Measurements from ENCODE around the gene THOC6. TPM values are rescaled to one million over a fixed set of nuclear protein-coding genes. Genes with fewer than 3 reads are reported as not detected.

THOC6 gene
- total and polyA plus RNA-seq, 2 donors (not counting 1 experiment from before 2014, with no cell fraction given) = 28.5 to 52.2 TPM

DNA sequence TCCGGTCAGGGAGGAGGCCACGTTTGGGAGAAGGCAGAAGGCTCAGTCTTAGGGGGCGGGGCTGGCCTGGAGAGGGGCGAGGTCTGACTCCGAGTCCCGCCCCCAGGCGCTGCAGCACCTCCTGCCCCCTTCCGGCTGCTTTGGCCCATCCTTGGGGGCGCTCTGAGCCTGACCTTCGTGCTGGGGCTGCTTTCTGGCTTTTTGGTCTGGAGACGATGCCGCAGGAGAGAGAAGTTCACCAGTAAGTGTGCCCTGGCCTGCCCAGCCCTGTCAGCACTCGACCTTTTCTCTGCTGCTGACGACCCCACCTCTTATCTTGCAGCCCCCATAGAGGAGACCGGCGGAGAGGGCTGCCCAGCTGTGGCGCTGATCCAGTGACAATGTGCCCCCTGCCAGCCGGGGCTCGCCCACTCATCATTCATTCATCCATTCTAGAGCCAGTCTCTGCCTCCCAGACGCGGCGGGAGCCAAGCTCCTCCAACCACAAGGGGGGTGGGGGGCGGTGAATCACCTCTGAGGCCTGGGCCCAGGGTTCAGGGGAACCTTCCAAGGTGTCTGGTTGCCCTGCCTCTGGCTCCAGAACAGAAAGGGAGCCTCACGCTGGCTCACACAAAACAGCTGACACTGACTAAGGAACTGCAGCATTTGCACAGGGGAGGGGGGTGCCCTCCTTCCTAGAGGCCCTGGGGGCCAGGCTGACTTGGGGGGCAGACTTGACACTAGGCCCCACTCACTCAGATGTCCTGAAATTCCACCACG, 2.2 kb upstream of the THOC6 start:
- peaks cover 0 to 11% of the 10 kb centered on the region in 2 experiments for H3K36me3 ChIP-seq (replicated peaks in 1 of 2; ENCODE audit: control extremely low read depth in 1 of 2, control insufficient read depth in 1 of 2, extremely low read depth in 1 of 2, insufficient read depth in 2 of 2, low read length in 1 of 2)
- Mint-ChIP-seq H3K9me3 (ENCODE audit: insufficient read depth) (no peaks in the 10 kb centered on the region), H3K4me3 (peak overlapping the region; percentile 90), H3K27me3 (peaks cover 6% of the 10 kb centered on the region), H3K4me1 (peaks cover 43% of the 10 kb centered on the region), H3K27ac (peak overlapping the region; percentile 88)
- peak overlapping the region; percentile 82 for H3K4me2 ChIP-seq (replicated peaks; ENCODE audit: low read depth, low read length, poor library complexity, severe bottlenecking)
- ChIA-PET POLR2A (interaction anchor here (0.6 to 2.1 kb wide), 4 partner anchors 16 to 137 kb away, joined by 4 to 9 read pairs (median 4); no protein-coding TSS in a partner anchor), CTCF (interaction anchor here (1.9 to 6.9 kb wide), 4 partner anchors 9 to 27 kb away, joined by 5 to 61 read pairs (median 23); no protein-coding TSS in a partner anchor)
- peaks cover 15% of the 10 kb centered on the region for H3K79me2 ChIP-seq (ENCODE audit: control insufficient read depth, insufficient read depth, low read length)
- H3K4me1 ChIP-seq (ENCODE audit: control insufficient read depth in 2 of 2, insufficient read depth in 2 of 2, low read length in 2 of 2) = peaks cover 37 to 54% of the 10 kb centered on the region in 2 donors
- H3K9me3 ChIP-seq (ENCODE audit: control extremely low read depth in 1 of 3, control insufficient read depth in 2 of 3, insufficient read depth in 1 of 3, low read length in 2 of 3) = peaks cover 0 to 4% (median 0%) of the 10 kb centered on the region in 3 donors
- H4K20me1 ChIP-seq (ENCODE audit: control insufficient read depth, insufficient read depth, low read length, poor library complexity, severe bottlenecking) = peaks cover 14% of the 10 kb centered on the region
- ATAC-seq (ENCODE audit: low read depth) = peak; percentile 18
- H3K9ac ChIP-seq (ENCODE audit: low read length) = peak overlapping the region; percentile 70
- H3K27ac ChIP-seq (ENCODE audit: low read length in 2 of 2) = no peak overlapping the region
- peak overlapping the region; percentile 58 for H2AFZ ChIP-seq (ENCODE audit: insufficient read depth, low read depth, low read length, poor library complexity, severe bottlenecking)
- intact Hi-C loops (cut with micrococcal nuclease) = loop anchor here (1.0 to 10.0 kb wide), 7 partner anchors 38 to 1717 kb away; partner anchors contain the start of genes PAQR4, SRRM2, UBE2I and ZNF174
- H3K27me3 ChIP-seq (replicated peaks in 1 of 4; ENCODE audit: control extremely low read depth in 1 of 4, control insufficient read depth in 3 of 4, insufficient read depth in 4 of 4, low read length in 3 of 4) = peaks cover 0 to 19% (median 8%) of the 10 kb centered on the region in 4 experiments
- no peak for TF ChIP-seq EZH2 (IDR thresholded peaks at IDR 0.05; ENCODE audit: borderline replicate concordance, insufficient read depth, low read depth, low read length, poor library complexity, severe bottlenecking)
- TF ChIP-seq, protein P1, sequence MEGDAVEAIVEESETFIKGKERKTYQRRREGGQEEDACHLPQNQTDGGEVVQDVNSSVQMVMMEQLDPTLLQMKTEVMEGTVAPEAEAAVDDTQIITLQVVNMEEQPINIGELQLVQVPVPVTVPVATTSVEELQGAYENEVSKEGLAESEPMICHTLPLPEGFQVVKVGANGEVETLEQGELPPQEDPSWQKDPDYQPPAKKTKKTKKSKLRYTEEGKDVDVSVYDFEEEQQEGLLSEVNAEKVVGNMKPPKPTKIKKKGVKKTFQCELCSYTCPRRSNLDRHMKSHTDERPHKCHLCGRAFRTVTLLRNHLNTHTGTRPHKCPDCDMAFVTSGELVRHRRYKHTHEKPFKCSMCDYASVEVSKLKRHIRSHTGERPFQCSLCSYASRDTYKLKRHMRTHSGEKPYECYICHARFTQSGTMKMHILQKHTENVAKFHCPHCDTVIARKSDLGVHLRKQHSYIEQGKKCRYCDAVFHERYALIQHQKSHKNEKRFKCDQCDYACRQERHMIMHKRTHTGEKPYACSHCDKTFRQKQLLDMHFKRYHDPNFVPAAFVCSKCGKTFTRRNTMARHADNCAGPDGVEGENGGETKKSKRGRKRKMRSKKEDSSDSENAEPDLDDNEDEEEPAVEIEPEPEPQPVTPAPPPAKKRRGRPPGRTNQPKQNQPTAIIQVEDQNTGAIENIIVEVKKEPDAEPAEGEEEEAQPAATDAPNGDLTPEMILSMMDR (IDR thresholded peaks at IDR 0.05) = peak; percentile 39
- peak overlapping the region in 4 of 5 experiments; percentile 48 to 68 (median 59) for H3K4me3 ChIP-seq (ENCODE audit: control extremely low read depth in 1 of 5, extremely low read depth in 1 of 5, insufficient read depth in 1 of 5, low read depth in 2 of 5, low read length in 4 of 5)
- 18% methylated on average over 20 of the region's 25 CpGs for WGBS (ENCODE audit: insufficient coverage)
- DNase-seq = peak; percentile 83

Measured in B cell (primary cell).